ENCODE data around the gene ALOX5. TPM values are rescaled to one million over a fixed set of nuclear protein-coding genes. Genes with fewer than 3 reads are reported as not detected.

Gene ALOX5
- total and polyA plus RNA-seq, 10 of the 15 experiments (the other 5 are each of a cell fraction or from before 2014, with no cell fraction given): 0.43 to 102 (median 34.2) TPM

GRCh38 chr10:45450866-45451265 lies 76.8 kb downstream of the ALOX5 start (continued):
- TF ChIP-seq BCLAF1 (IDR thresholded peaks at IDR 0.05) (no peak), TAF1 (IDR thresholded peaks at IDR 0.05; ENCODE audit: borderline replicate concordance, low read depth, low read length) (no peak), MYC (IDR thresholded peaks at IDR 0.05; ENCODE audit: insufficient read depth, insufficient read length, insufficient replicate concordance, low read length, severe bottlenecking) (no peak), ZBTB40 (IDR thresholded peaks at IDR 0.05; ENCODE audit: borderline replicate concordance) (no peak), SIN3A (IDR thresholded peaks at IDR 0.05; ENCODE audit: low read depth, low read length) (no peak), CHD4 (IDR thresholded peaks at IDR 0.05) (no peak)
